Muscle layer of duodenum (tissue), 2 donors: Measurements from ENCODE around the gene CENPF.
"Not testable (repeated sequence)": the region's sequence is repeated elsewhere in the genome, so short reads cannot be mapped to it uniquely, and the experiment has no call there.

Experiments
- H3K27ac ChIP-seq: one replicate; pipeline ENCODE4 v1.7.0; 2013; ENCODE audit warnings: mild to moderate bottlenecking, low read length
- H3K27me3 ChIP-seq: one replicate; pipeline ENCODE4 v1.7.0; 2013; ENCODE audit warnings: low read depth, mild to moderate bottlenecking, control low read depth, low read length
- H3K36me3 ChIP-seq, 2 donors: one replicate each; pipeline ENCODE4 v1.7.0; 2013; ENCODE audit warnings: low read length in 2 of 2, control low read depth in 1 of 2, mild to moderate bottlenecking in 1 of 2; ENCODE audit not compliant: insufficient read depth in 2 of 2, control insufficient read depth in 1 of 2
- H3K4me1 ChIP-seq, 2 donors: one replicate each; pipeline ENCODE4 v1.7.0; 2013; ENCODE audit warnings: low read length in 2 of 2, mild to moderate bottlenecking in 2 of 2, control low read depth in 1 of 2, moderate library complexity in 1 of 2; ENCODE audit not compliant: insufficient read depth in 2 of 2, control insufficient read depth in 1 of 2
- H3K4me3 ChIP-seq, 2 donors: one replicate each; pipeline ENCODE4 v1.7.0; 2013; ENCODE audit warnings: low read length in 2 of 2, low read depth in 1 of 2, mild to moderate bottlenecking in 1 of 2
- H3K9me3 ChIP-seq, 2 donors: one replicate each; pipeline ENCODE4 v1.7.0; 2013; ENCODE audit warnings: low read length in 2 of 2, control low read depth in 1 of 2, mild to moderate bottlenecking in 1 of 2; ENCODE audit not compliant: control insufficient read depth in 1 of 2
- donor health status: healthy.

The CENPF gene

DNA sequence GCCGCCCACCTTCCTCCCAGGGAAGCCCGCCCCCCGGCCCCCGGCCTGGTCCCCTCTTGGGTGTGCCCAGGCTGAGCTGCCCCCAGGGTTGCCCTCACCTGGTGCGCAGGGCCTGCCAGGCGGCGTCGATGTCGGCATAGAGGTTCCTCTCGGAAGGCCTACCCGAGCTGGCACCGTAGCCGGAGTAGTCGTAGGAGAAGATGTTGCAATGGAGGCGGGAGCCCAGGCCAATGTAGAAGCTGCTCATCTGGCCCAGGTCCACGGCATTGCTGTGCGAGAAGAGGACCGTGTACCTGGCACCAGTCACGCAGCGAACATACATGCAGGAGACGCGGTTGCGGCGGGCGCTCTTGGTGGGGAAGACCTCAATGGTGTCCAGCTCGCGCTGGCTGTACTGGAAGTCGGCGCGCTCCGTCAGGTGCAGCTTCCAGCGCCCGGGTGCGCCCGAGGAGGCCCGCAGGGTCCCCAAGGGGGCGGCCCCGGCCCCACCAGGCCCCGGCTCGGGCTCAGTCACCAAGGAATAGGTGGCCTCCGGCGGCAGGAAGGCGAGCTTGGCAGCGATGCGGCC lies 5.3 kb downstream of the CENPF start:
- not testable (repeated sequence) for H3K27ac ChIP-seq, H3K9me3 ChIP-seq, H3K4me1 ChIP-seq, H3K4me3 ChIP-seq, H3K36me3 ChIP-seq, H3K27me3 ChIP-seq

DNA sequence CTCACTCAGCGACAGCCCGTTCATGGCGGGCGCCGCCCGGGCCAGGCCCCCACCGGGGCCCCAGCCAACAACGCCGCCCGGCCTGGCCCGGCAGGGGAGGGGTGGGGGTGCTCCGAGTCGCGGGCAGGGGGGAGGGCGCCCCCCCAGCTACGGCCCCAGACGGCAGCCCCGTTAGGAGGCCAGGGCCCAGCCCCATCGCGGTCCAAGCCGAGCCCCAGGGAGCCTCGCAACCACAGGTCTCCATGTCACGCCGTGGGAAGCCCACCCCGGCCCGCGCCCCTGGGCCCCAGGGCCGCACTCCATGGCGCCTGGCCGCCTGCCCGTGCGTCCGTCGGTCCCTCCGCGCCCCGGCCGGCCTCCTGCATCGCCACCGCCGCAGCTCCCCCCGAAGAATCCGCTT lies 5.8 kb downstream of the CENPF start:
- not testable (repeated sequence) for H3K27me3 ChIP-seq, H3K27ac ChIP-seq, H3K9me3 ChIP-seq, H3K36me3 ChIP-seq, H3K4me3 ChIP-seq, H3K4me1 ChIP-seq

DNA sequence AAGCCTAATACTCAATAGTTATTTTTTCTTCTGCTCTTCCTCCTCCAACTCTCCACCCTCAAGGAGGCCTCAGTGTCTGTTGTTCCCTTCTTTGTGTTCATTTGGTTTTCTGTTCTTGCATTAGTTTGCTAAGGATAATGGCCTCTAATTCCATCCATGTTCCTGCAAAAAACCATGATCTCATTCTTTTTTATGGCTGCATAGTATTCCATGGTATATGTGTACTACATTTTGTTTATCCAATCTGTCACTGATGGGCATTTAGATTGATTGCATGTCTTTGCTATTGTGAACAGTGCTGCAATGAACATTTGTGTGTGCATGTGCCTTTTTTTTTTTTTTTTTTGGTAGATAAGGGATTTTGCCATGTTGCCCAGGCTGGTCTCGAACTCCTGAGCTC lies 6.7 kb downstream of the CENPF start:
- Histone ChIP-seq H3K4me1 (no peaks in the 10 kb centered on the region), H3K9me3 (no peaks in the 10 kb centered on the region), H3K36me3 (no peaks in the 10 kb centered on the region), H3K4me3 (no peak overlapping the region), H3K27ac (no peak overlapping the region), H3K27me3 (no peaks in the 10 kb centered on the region)

- not testable (repeated sequence) for H3K27ac ChIP-seq, H3K4me3 ChIP-seq, H3K36me3 ChIP-seq, H3K9me3 ChIP-seq, H3K27me3 ChIP-seq, H3K4me1 ChIP-seq
Measured at GRCh38 chr1:214610136-214610535, 7.1 kb downstream of the CENPF start.

DNA sequence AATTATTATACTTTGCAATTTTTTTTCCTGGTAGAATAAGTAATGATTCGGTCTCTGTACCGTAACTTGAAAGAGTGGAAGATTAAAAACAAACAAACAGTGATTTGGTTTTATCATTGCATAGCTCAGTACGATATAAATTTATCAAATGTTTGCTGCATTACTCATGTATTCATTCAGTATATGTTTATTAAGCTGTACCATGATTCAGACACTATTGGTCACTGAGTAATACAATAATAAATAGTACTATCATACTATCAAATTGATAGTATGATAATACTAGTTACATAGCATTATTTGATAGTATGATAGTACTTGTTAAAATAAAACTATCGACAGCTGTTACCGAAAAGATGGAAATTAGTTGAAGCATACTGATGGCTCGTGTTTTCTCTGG lies 12.1 kb downstream of the CENPF start:
- Histone ChIP-seq H3K4me1 (no peaks in the 10 kb centered on the region), H3K27me3 (no peaks in the 10 kb centered on the region), H3K9me3 (no peaks in the 10 kb centered on the region), H3K4me3 (no peak overlapping the region), H3K27ac (no peak overlapping the region), H3K36me3 (no peaks in the 10 kb centered on the region)

GRCh38 chr1:214615871-214616270 lies 12.9 kb downstream of the CENPF start:
- no peak overlapping the region for H3K27ac ChIP-seq
- H3K9me3 ChIP-seq, result no peaks in the 10 kb centered on the region
- no peaks in the 10 kb centered on the region for H3K4me1 ChIP-seq
- H3K27me3 ChIP-seq, result no peaks in the 10 kb centered on the region
- no peak overlapping the region for H3K4me3 ChIP-seq
- no peaks in the 10 kb centered on the region for H3K36me3 ChIP-seq

GRCh38 chr1:214617246-214617645 lies 14.3 kb downstream of the CENPF start:
- Histone ChIP-seq H3K4me3 (no peak overlapping the region), H3K27me3 (no peaks in the 10 kb centered on the region), H3K36me3 (no peaks in the 10 kb centered on the region), H3K9me3 (no peaks in the 10 kb centered on the region), H3K27ac (no peak overlapping the region), H3K4me1 (no peaks in the 10 kb centered on the region)

- H3K36me3 ChIP-seq, result no peaks in the 10 kb centered on the region
- H3K27ac ChIP-seq, result no peak overlapping the region
- H3K4me3 ChIP-seq, result no peak overlapping the region
- no peaks in the 10 kb centered on the region for H3K4me1 ChIP-seq
- no peaks in the 10 kb centered on the region for H3K27me3 ChIP-seq
- H3K9me3 ChIP-seq, result no peaks in the 10 kb centered on the region
Measured at GRCh38 chr1:214617843-214618242, 14.8 kb downstream of the CENPF start.

DNA sequence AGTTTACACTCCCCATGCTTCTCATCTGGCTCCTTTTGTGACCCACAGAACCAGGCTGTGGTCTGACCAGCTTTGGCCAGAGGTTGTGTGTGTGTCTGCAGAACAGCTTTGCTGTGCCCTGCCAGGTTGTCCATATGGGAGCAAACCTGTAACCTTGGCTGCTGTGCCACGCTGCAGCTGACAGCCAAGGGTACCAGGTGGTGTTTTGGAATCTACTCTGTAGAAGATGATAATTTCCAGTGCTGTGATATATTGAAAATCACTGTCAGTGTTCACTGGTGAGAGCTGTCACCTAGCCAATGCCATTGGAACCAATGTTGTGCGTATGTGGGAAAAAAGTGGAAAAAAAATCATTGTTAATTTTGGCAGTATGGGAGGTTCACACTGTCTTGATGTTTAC lies 18.2 kb downstream of the CENPF start:
- Histone ChIP-seq H3K9me3 (no peaks in the 10 kb centered on the region), H3K27me3 (no peaks in the 10 kb centered on the region), H3K4me1 (no peaks in the 10 kb centered on the region), H3K36me3 (no peaks in the 10 kb centered on the region), H3K27ac (no peak overlapping the region), H3K4me3 (no peak overlapping the region)

DNA sequence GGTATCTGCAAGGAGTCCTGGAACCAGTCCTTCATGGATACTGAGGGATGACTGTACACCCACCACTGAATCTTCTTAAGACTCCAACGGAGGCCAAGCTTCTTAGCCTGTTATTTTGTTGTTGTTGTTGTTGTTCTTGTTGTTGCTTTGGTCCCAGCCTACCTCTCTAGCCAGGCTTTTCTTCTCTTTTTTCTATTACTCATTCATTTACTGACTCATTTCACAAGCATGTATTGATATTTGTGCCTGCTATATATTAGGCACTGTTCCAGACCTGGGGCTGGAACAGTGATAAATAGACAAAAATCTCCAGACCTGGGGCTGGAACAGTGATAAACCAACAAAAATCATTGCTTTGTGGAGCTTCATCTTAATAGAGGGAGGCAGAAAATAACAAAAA lies 20.4 kb downstream of the CENPF start:
- no peak overlapping the region for H3K4me3 ChIP-seq
- H3K36me3 ChIP-seq, result no peaks in the 10 kb centered on the region
- no peaks in the 10 kb centered on the region for H3K9me3 ChIP-seq
- no peak overlapping the region for H3K27ac ChIP-seq
- no peaks in the 10 kb centered on the region for H3K4me1 ChIP-seq
- H3K27me3 ChIP-seq, result no peaks in the 10 kb centered on the region

DNA sequence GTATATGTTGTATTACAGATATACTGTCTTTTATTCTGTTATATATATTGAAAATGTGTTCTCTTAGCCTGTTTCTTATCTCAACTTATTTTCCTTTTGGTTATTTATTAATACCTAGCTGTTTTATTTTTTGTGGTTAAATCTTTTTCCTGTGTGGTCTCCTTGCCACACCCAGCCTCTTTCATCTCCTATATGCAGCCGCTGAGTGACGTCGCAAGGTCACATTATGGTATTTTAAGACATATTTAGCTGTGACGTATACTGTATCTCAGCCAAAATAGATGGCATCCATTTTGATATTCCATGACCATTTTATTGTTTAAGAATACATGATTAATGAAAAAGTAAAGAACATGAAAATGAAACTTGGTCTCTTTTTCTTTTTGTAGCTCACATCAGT lies 29.1 kb downstream of the CENPF start:
- H3K27me3 ChIP-seq, result no peaks in the 10 kb centered on the region
- no peaks in the 10 kb centered on the region for H3K9me3 ChIP-seq
- no peak overlapping the region for H3K27ac ChIP-seq
- H3K36me3 ChIP-seq, result no peaks in the 10 kb centered on the region
- no peak overlapping the region for H3K4me3 ChIP-seq
- H3K4me1 ChIP-seq, result no peaks in the 10 kb centered on the region

- H3K9me3 ChIP-seq, result no peaks in the 10 kb centered on the region
- no peaks in the 10 kb centered on the region for H3K27me3 ChIP-seq
- H3K4me3 ChIP-seq, result no peak overlapping the region
- no peaks in the 10 kb centered on the region for H3K4me1 ChIP-seq
- no peaks in the 10 kb centered on the region for H3K36me3 ChIP-seq
- H3K27ac ChIP-seq, result no peak overlapping the region
Measured at GRCh38 chr1:214633686-214634085, 30.7 kb downstream of the CENPF start.
